Fibroblast of the aortic adventitia (primary cell): ENCODE results near the gene TREH. TPM values are rescaled to one million over a fixed set of nuclear protein-coding genes. Genes with fewer than 3 reads are reported as not detected.

Experiments
- DNase-seq: peaks from one replicate; pipeline ENCODE4 v3.0.0-alpha.2; 2010; ENCODE audit warnings: low read depth
- H3K4me3 ChIP-seq: 2 replicates; pipeline ENCODE4 v1.5.1; 2011; ENCODE audit warnings: low read depth, mild to moderate bottlenecking, control low read depth, low read length, moderate library complexity
- total RNA-seq: library from RNA; depleted of rRNA; stranded (reverse); fragments of >200 nt; gene quantifications from 2 replicates; pipeline ENCODE4 v1.2.3, GENCODE V29; 2012; ENCODE audit warnings: low replicate concordance
- TF ChIP-seq, protein P1 (sequence below): IDR thresholded peaks from 2 replicates; pipeline ENCODE4 v1.5.1; 2011; ENCODE audit warnings: mild to moderate bottlenecking, low read length, control low read depth, inconsistent platforms; ENCODE audit not compliant: insufficient read depth

The TREH gene
- total RNA-seq, 1 donor, result not detected

DNA sequence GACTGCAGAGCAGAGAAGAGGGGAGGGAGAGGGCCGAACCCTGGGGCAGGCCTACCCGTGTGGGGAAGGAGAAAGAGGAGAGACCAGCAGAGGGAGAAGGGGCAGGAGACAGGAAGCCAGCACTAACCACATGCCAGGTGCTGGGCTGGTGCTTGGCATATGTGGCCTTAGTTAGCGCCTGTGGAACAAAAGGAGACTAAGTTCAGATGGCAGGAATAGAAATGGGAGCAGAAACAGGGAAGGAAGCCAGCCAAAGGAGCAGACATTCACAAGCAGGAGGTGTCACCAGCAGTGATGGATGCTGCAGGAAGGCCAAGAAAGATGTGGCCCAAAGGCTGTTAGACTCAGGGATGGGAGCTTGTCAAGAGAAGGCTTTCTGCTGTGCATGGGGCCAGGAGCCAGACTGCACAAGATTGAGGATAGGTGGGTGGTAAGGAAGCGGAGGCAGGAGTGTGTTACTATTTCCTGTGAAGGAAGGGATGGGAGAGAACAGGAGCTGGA lies 26.7 kb downstream of the TREH start:
- H3K4me3 ChIP-seq, result no peak overlapping the region
- TF ChIP-seq, protein P1, sequence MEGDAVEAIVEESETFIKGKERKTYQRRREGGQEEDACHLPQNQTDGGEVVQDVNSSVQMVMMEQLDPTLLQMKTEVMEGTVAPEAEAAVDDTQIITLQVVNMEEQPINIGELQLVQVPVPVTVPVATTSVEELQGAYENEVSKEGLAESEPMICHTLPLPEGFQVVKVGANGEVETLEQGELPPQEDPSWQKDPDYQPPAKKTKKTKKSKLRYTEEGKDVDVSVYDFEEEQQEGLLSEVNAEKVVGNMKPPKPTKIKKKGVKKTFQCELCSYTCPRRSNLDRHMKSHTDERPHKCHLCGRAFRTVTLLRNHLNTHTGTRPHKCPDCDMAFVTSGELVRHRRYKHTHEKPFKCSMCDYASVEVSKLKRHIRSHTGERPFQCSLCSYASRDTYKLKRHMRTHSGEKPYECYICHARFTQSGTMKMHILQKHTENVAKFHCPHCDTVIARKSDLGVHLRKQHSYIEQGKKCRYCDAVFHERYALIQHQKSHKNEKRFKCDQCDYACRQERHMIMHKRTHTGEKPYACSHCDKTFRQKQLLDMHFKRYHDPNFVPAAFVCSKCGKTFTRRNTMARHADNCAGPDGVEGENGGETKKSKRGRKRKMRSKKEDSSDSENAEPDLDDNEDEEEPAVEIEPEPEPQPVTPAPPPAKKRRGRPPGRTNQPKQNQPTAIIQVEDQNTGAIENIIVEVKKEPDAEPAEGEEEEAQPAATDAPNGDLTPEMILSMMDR, result no peak
- no peak for DNase-seq

DNA sequence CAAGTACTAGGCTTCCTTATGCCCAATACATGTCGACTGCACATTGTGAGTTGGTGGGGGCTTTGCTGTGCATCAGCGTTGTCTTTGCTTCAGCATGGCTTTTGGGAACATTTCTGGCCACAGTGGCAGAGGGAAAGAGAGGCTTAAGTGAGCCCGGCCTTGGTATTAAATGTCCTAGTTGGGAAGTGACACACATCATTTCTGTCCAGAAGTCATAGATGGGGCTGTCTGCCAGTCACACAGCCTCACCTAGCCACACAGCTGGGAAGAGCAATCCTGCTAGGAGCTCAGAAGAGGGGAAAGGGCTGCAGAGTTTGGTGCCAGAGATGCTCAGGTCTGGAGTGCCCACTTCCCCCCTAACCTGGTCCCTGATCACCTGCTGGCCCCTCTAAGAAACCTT lies 27.6 kb downstream of the TREH start:
- H3K4me3 ChIP-seq, result no peak overlapping the region
- TF ChIP-seq, protein P1, result no peak
- DNase-seq, result no peak

DNA sequence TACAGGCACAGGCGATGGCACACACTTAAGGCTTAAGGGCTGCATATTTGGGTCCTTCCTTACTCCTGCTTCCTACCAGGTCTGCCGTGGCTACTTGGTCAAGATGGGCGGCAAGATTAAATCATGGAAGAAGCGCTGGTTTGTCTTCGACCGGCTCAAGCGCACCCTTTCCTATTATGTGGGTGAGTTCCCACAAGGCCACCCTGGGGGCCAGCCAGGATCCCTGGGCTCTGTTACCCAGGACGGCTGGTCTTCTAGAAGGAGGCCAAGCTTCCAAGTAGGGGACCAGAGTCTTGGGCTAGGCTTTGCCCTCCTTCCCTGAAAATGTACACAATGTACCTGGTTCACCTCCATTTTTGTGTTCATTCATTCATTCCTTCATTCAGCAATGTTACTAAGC lies 29.1 kb downstream of the TREH start:
- no peak overlapping the region for H3K4me3 ChIP-seq
- TF ChIP-seq, protein P1, result no peak
- DNase-seq, result no peak

DNA sequence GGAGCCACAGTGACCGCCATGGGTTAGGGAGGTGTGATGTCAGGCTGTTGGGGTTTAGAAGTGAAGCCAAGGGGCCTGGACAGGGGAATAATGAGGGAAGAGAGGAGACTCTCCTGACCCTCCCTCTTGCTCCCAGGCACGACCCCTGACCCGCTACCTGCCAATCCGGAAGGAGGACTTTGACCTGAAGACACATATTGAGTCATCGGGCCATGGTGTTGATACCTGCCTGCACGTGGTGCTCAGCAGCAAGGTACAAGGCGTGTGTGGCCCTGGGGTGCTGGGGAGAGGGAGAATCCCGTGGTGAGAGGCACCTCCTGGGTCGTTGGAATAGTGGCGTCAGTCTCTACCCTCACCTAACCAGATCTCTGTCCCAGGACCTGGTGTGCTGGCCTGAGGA lies 29.5 kb downstream of the TREH start:
- H3K4me3 ChIP-seq, result no peak overlapping the region
- DNase-seq, result no peak
- TF ChIP-seq, protein P1, result no peak

DNA sequence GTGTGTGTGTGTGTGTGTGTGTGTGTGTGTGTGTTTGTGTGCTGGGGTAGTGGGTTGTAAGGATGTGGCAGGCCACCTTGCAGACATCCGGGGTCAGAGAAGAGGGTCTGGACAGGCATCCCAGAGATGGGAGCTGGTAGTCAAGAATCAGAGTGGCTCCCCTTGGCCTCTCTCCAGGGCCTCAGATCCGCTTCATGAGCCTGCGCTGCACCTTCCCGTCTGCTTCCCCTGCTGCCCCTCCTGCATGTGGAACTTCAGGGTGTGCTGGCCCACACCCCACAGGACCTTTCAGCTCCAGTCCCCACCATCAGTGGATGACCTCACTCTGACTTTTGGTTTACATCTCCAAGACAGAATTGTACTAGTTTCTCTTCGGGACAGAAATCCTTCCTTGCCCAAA lies 31.2 kb downstream of the TREH start:
- TF ChIP-seq, protein P1, result no peak
- H3K4me3 ChIP-seq, result no peak overlapping the region
- no peak for DNase-seq

DNA sequence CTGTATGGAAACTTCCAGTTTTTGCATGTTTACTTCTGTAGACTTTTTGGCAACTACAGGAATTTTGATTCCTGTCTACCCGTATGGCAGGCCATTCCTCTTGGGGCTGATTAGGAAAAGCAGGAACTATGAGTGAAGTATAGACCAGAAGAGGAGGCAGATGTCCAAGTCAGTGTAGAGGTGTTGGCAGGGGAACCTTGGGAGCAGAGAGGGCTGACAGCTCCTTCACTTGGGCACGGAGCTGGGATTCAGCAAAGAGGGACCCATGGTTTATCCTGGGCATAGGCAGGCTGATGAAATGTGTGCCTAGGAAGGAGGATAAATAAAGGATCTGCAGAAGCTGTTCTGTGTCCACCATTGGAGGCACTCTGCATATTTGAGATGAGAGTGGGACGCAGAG lies 33.1 kb downstream of the TREH start:
- TF ChIP-seq, protein P1, result no peak
- no peak for DNase-seq

DNA sequence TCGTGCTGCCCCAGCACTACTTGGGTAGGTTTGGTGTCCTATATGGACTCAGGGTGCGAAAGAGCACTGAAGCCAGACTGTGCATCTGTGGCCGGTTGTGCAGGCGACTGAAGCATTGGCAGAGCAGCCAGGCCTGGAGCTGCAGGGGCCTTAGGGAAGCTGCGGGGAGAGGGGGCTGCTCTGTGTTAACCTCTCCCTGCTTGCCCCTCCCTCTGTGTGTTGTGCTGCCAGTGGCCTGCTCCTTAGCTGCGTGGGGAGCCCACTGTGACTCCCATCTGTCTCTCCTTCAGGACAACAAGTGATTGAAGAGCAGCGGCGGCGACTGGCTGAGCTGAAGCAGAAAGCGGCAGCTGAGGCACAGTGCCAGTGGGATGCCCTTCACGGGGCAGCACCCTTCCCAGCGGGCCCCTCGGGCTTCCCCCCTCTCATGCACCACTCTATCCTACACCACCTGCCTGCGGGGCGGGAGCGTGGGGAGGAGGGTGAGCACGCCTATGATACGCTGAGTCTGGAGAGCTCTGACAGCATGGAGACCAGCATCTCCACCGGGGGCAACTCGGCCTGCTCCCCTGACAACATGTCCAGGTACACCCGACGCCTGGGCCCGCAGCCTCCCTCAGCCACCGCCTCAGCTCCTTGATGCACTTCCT lies 34.3 kb downstream of the TREH start:
- H3K4me3 ChIP-seq, result no peak overlapping the region
- TF ChIP-seq, protein P1, result no peak
- DNase-seq, result no peak

More for the DNA sequence above, 33.1 kb downstream of the TREH start:
- no peak overlapping the region for H3K4me3 ChIP-seq
